GM12872 (cell line): Measurements from ENCODE around the gene SPSB4.

ENCODE experiments used
- TF ChIP-seq, protein P1 (sequence below): IDR thresholded peaks from 3 replicates; pipeline ENCODE4 v1.5.1; 2011; ENCODE audit warnings: low read depth, mild to moderate bottlenecking, low read length, moderate library complexity; ENCODE audit not compliant: insufficient read depth

The SPSB4 gene

DNA sequence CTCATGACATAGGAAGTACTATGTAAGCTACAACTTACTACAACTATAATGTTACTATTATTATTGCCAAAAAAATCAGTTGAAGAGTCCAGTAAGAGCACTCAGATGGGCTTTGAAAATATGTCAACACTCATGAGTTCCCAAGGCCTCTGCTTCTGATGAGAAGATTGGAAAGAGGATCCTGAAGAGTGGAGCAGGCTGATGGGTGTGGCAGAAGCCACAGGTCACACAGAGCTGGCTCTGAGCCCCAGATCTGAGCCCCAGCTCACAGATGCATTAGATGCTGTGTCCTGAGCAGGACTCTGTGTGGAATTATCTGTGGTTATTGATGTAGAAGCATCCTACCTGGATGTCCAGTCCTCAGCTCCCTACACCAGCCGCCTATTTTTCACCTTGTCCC lies 65.6 kb downstream of the SPSB4 start:
- TF ChIP-seq, protein P1, sequence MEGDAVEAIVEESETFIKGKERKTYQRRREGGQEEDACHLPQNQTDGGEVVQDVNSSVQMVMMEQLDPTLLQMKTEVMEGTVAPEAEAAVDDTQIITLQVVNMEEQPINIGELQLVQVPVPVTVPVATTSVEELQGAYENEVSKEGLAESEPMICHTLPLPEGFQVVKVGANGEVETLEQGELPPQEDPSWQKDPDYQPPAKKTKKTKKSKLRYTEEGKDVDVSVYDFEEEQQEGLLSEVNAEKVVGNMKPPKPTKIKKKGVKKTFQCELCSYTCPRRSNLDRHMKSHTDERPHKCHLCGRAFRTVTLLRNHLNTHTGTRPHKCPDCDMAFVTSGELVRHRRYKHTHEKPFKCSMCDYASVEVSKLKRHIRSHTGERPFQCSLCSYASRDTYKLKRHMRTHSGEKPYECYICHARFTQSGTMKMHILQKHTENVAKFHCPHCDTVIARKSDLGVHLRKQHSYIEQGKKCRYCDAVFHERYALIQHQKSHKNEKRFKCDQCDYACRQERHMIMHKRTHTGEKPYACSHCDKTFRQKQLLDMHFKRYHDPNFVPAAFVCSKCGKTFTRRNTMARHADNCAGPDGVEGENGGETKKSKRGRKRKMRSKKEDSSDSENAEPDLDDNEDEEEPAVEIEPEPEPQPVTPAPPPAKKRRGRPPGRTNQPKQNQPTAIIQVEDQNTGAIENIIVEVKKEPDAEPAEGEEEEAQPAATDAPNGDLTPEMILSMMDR: no peak

DNA sequence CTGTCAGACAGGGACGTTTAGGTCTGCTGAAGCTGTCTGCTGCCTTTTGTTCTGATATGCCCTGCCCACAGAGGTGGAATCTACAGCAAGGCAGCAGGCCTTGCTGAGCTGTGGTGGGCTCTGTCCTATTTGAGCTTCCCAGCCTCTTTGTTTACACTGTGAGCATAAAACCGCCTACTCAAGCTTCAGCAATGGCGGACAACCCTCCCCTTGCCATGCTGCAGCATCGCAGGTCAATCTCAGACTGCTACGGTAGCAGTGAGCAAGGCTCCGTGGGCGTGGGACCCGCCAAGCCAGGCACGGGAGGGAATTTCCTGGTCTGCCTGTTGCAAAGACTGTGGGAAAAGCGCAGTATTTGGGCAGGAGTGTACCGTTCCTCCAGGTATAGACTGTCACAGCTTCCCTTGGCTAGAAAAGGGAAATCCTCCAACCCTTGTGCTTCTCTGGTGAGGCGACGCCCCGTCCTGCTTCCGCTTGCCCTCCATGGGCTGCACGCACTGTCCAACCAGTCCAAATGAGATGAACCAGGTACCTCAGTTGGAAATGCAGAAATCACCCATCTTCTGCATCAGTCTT lies 71.4 kb downstream of the SPSB4 start:
- TF ChIP-seq, protein P1: no peak

DNA sequence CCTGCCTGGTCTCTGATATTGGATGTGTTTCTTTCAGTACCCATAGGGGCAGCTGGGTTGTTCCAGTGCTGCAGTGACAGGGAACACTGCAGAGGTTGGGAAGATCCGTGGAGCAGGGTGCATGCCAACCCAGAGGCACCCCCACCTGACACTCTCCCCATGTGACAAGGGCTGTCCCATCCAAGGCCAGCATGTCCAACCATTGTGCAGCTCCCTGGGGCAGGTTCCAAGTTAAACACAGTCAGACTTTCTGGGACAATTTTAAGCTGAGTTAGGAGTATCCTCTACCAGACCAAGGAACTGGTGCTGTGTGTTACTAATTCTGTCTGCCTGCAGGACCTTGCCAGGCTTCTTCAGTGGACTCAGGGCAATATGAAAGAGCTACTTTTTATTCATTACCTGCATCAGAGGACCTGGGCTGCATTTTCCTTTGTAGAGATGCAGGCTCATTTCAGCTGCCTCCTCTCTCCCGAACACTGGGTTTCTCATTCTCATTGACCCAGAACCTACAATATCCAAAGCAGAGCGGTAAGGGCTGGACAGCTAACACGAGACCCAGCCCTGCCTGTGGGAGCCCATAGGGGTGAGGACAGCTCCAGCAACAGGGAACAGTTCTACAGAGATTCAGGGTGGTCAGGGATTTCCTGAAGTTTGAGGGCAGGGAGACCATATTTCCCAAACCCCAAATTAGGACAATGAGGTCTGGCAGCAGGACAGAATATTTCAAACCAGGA lies 72.7 kb downstream of the SPSB4 start:
- TF ChIP-seq, protein P1: no peak

DNA sequence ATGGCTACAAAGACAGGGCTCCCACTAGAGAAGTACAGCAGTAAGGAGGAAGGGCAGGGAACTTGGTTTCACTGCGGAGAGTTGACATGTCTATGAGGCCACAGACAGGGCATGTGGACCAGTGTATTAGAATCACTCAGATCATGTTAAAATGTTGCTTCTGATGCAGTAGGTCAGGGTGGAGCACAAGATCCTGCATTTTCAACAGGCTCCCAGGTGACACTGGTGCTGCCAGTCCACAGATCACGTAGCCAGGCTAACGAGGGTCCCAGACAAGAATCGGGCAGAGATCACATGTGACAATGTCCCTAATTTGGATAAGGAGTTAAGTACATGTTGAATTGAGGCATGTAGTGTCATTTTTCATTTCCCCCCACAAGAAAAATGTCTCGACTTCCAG lies 73.6 kb downstream of the SPSB4 start:
- TF ChIP-seq, protein P1: no peak

DNA sequence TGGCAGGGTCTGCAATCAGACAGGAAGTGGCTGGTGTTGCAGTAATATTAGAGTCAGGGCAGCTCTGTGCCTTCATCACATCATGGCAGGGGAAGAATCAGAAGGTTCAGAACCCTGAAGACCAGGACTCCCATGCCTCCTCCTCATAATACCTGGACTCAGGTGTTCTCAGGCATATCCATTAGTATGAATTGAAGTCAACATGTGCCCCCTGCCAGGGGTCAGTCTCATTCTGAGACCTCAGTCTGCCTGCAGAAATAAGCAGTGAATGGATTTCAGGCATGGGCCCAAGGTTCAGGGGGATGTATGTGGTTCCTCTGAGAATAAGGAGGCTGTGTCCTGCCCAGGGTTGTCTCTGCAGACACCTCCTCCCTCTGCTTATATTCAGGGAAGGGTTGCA lies 74.2 kb downstream of the SPSB4 start:
- TF ChIP-seq, protein P1: no peak

DNA sequence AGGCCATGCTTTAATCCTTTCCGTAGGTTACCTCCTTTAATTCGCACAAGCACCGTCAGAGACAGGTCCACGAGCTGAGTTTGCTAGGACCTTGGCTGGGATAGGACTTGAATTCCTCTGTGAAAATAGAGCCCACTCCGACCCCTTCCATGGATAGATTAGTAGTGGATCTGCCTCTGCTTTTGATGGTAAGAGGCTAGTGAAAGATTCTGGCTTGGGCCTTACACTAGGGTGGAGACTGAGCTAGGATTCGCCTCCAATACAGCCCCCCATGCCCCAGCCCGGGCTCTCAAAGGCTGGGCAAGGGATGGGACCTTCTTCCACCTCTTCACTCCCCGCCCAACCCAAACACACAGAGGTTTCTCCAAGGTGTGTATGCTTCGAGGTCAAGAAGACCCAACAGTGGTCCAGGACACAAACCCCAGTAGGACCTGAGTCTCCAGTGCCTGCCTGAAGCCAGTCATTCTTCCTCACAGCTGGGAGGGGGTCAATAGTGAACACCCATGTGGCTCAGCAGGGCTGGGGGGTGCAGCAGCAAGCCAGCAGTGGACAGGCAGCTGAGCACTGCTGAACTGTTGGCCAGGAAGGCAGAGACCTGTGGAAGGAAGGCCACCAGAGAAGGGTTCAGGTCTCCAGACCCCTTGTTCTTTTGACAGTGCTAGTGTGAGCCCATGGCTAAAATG lies 75.7 kb downstream of the SPSB4 start:
- TF ChIP-seq, protein P1: no peak

DNA sequence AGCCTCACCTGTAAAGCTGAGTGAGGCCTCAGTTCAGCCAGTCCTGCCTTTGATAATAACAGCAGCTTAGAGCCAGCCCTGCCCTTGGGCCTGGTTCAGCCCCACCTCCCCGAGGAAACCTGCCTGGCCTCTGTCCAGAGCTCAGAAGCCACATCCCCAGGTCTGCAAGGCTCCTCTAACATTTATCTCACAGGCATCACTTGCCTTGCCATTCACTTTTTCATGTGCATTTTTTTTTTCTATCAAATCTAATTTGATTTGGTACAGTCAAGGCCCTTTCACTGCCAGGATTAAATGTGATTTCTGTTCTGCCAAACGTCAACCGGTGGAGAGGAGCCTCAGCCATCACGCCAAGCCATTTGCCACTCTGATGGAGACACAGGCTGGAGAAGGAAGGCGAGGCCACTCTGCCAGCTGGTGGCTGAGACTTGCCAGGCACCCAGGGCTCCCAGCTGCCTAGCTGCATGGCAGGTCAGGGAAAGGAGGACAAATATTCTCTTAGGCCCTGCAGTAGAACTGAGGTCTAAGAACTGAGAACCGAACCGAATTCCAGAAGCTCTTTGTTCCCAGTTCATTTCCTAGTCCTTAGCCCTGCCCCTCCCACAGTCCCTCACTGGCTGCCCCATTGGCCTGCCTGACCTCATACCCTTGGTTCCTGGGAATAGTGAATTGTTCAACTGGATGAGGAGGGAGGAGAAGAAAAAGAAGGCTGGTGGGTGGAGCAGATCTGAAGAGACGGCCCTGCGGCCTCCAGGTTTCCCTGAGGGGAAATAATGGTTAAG lies 76.4 kb downstream of the SPSB4 start:
- TF ChIP-seq, protein P1: no peak
